Activated naive CD4-positive, alpha-beta T cell treated with anti-CD3 and anti-CD28 coated beads, Interleukin-2, amount 50 U/mL, for 72 hours (primary cell): ENCODE data around the gene RNF151. TPM values are rescaled to one million over a fixed set of nuclear protein-coding genes. Genes with fewer than 3 reads are reported as not detected.

Experiments
- ATAC-seq, 2 donors: fragments of 150-1000 bp; cut with Tn5 transposase; 2 replicates each; pipeline ENCODE4 v1.10.0; 2021; ENCODE audit warnings: mild to moderate bottlenecking in 2 of 2, moderate library complexity in 2 of 2
- DNase-seq, 2 donors: peaks; one replicate each; pipeline ENCODE4 v3.0.0; 2021 to 2022; ENCODE audit warnings: low spot score in 2 of 2
- H3K27ac Mint-ChIP-seq, 2 donors: one replicate each; pipeline ENCODE4 v1.8.0; 2022; ENCODE audit warnings: mild to moderate bottlenecking in 2 of 2, mixed read lengths in 2 of 2
- H3K36me3 Mint-ChIP-seq, 2 donors: one replicate each; pipeline ENCODE4 v1.8.0; 2022; ENCODE audit warnings: mixed read lengths in 2 of 2
- H3K9me3 Mint-ChIP-seq, 2 donors: one replicate each; pipeline ENCODE4 v1.8.0; 2022; ENCODE audit warnings: mixed read lengths in 2 of 2
- total RNA-seq, 2 donors: library from RNA; stranded (reverse); gene quantifications; one replicate each; pipeline ENCODE4 v1.2.3, GENCODE V29; 2022

Gene RNF151
- total RNA-seq, 2 donors from 2014 or later: 0.41 TPM; not detected in 1

GRCh38 chr16:1964506-1965395, 1.9 kb upstream of the RNF151 start, which contains the start of gene RPS2:
Gene RPS2, minus strand, starts transcription at chr16:1964826. Its CDS starts 201 bp downstream, at chr16:1964625.
- Mint-ChIP-seq H3K9me3 (no peaks in the 10 kb centered on the region), H3K36me3 (peaks cover 50 to 58% of the 10 kb centered on the region in 2 donors), H3K27ac (peak within 1 kb of the TSS; percentile 99)
- ATAC-seq (peak; percentile 87 to 94), DNase-seq (peak; percentile 99)

GRCh38 chr16:1965396-1966001, 1.2 kb upstream of the RNF151 start:
- peak overlapping the region; percentile 99 for H3K27ac Mint-ChIP-seq
- H3K36me3 Mint-ChIP-seq: peaks cover 45 to 50% of the 10 kb centered on the region in 2 donors
- DNase-seq (no peak), ATAC-seq (no peak)
- no peaks in the 10 kb centered on the region for H3K9me3 Mint-ChIP-seq

GRCh38 chr16:1968146-1968953, 1.7 kb downstream of the RNF151 start:
- no peak for ATAC-seq
- H3K36me3 Mint-ChIP-seq: peaks cover 39 to 47% of the 10 kb centered on the region in 2 donors
- no peaks in the 10 kb centered on the region for H3K9me3 Mint-ChIP-seq
- DNase-seq: no peak
- H3K27ac Mint-ChIP-seq: peak overlapping the region in 1 of 2 donors; percentile 14

- H3K36me3 Mint-ChIP-seq: peaks cover 21 to 34% of the 10 kb centered on the region in 2 donors
- no peaks in the 10 kb centered on the region for H3K9me3 Mint-ChIP-seq
- DNase-seq (peak; percentile 97), ATAC-seq (peak; percentile 96 to 97)
- peak within 1 kb of the TSS; percentile 97 to 98 for H3K27ac Mint-ChIP-seq
Measured at GRCh38 chr16:1971796-1972489, 5.3 kb downstream of the RNF151 start, which contains the start of gene TBL3. Gene TBL3, plus strand, starts transcription at chr16:1972053. Its CDS starts 112 bp downstream, at chr16:1972165.

- no peak for ATAC-seq
- DNase-seq: no peak
- Mint-ChIP-seq H3K27ac (peak overlapping the region; percentile 97 to 98), H3K36me3 (peaks cover 21 to 30% of the 10 kb centered on the region in 2 donors), H3K9me3 (no peaks in the 10 kb centered on the region)
Measured at GRCh38 chr16:1972490-1972877, 5.8 kb downstream of the RNF151 start.

GRCh38 chr16:1973461-1974156, 7.0 kb downstream of the RNF151 start:
- H3K9me3 Mint-ChIP-seq: no peaks in the 10 kb centered on the region
- H3K36me3 Mint-ChIP-seq: peaks cover 21 to 30% of the 10 kb centered on the region in 2 donors
- H3K27ac Mint-ChIP-seq: no peak overlapping the region
- no peak for DNase-seq
- ATAC-seq: no peak

GRCh38 chr16:1974157-1975070, 7.8 kb downstream of the RNF151 start:
- no peak for DNase-seq
- no peaks in the 10 kb centered on the region for H3K9me3 Mint-ChIP-seq
- H3K27ac Mint-ChIP-seq: peak overlapping the region in 1 of 2 donors; percentile 29
- H3K36me3 Mint-ChIP-seq: peaks cover 21 to 30% of the 10 kb centered on the region in 2 donors
- no peak for ATAC-seq

GRCh38 chr16:1975432-1976215, 9.0 kb downstream of the RNF151 start:
- no peak for DNase-seq
- ATAC-seq: no peak
- Mint-ChIP-seq H3K27ac (no peak overlapping the region), H3K9me3 (no peaks in the 10 kb centered on the region), H3K36me3 (peaks cover 21 to 30% of the 10 kb centered on the region in 2 donors)

GRCh38 chr16:1976216-1976520, 9.5 kb downstream of the RNF151 start:
- no peaks in the 10 kb centered on the region for H3K9me3 Mint-ChIP-seq
- ATAC-seq: no peak

GRCh38 chr16:1976951-1977874, 10.6 kb downstream of the RNF151 start:
- no peak for DNase-seq
- peaks cover 7 to 17% of the 10 kb centered on the region in 2 donors for H3K36me3 Mint-ChIP-seq

More at GRCh38 chr16:1976216-1976520, 9.5 kb downstream of the RNF151 start:
- Mint-ChIP-seq H3K36me3 (peaks cover 17 to 27% of the 10 kb centered on the region in 2 donors), H3K27ac (no peak overlapping the region)
- no peak for DNase-seq

GRCh38 chr16:1977875-1978268, 11.2 kb downstream of the RNF151 start:
- Mint-ChIP-seq H3K27ac (no peak overlapping the region), H3K9me3 (no peaks in the 10 kb centered on the region), H3K36me3 (peaks cover 7 to 13% of the 10 kb centered on the region in 2 donors)
- DNase-seq (no peak), ATAC-seq (no peak)

More at GRCh38 chr16:1976951-1977874, 10.6 kb downstream of the RNF151 start:
- ATAC-seq: no peak
- no peaks in the 10 kb centered on the region for H3K9me3 Mint-ChIP-seq
- H3K27ac Mint-ChIP-seq: no peak overlapping the region

- ATAC-seq (no peak), DNase-seq (no peak)
- Mint-ChIP-seq H3K36me3 (peaks cover 7 to 13% of the 10 kb centered on the region in 2 donors), H3K27ac (no peak overlapping the region), H3K9me3 (no peaks in the 10 kb centered on the region)
Measured at GRCh38 chr16:1978476-1979120, 11.9 kb downstream of the RNF151 start.
